ENCODE data around the gene STAU1.

DNA sequence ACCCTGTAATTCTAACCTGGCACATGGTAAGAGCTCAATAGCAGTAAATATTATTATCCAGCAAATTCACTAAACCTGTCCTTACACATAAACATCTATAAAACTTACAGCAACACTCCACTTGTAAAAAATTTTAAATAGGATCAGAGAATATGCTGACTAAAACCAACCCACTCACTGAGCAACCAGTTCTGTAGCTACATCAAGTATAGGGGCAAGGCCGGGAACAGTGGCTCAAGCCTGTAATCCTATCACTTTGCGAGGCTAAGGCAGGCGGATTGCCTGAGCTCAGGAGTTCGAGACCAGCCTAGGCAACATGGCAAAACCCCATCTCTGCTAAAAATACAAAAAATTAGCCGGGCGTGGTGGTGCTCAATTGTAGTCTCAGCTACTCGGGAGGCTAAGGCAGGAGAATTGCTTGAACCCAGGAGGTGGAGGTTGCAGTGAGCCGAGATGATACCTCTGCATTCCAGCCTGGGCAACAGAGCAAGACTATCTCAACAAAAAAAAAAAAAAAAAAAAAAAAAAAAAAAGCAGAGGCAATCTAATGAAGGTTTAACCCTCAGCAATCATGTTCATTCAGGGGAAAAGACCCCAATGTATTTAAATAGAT is 6.8 kb downstream of the STAU1 start:
- TF ChIP-seq CTCF (IDR thresholded peaks at IDR 0.05) = no peak
- no peak for TF ChIP-seq POLR2A (IDR thresholded peaks at IDR 0.05)
- TF ChIP-seq EP300 (IDR thresholded peaks at IDR 0.05) = no peak

Data from ovary (tissue), 3 donors.